ENCODE data around the gene CD300A.
A peak's percentile ranks its signal among the peaks of the same experiment; 100 is the strongest.

Gene CD300A

DNA sequence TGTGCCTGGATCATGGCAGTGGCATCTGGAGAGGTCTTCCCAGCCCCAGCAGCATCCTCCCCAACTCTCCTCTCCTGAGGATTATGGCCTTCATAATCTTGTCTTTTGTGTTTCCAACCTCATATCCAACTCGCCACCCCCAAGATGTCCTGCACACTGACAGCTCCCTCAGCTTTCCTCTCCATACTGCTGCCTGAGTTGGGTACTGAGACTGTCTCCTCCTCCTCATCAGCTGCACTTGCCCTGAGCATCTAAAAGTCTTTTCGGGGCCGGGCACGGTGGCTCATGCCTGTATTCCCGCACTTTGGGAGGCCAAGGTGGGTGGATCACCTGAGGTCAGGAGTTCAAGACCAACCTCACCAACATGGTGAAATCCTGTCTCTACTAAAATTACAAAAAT lies 62.8 kb downstream of the CD300A start:
- DNase-seq (ENCODE audit: insufficient read length, low spot score): no peak
- FAIRE-seq: no peak
- no peak for TF ChIP-seq SPI1 (IDR thresholded peaks at IDR 0.05; ENCODE audit: low read depth, low read length)
- no peak for TF ChIP-seq TAF1 (IDR thresholded peaks at IDR 0.05; ENCODE audit: low read depth, low read length)
- no peak for TF ChIP-seq PAX5 (IDR thresholded peaks at IDR 0.05; ENCODE audit: insufficient read depth, low read length, severe bottlenecking)
- TF ChIP-seq POLR2A (IDR thresholded peaks at IDR 0.05; ENCODE audit: low read depth, low read length): no peak
- TF ChIP-seq POLR2AphosphoS5 (IDR thresholded peaks at IDR 0.05; ENCODE audit: low read depth, low read length): no peak
- no peak for TF ChIP-seq POU2F2 (IDR thresholded peaks at IDR 0.05; ENCODE audit: low read depth, low read length)

DNA sequence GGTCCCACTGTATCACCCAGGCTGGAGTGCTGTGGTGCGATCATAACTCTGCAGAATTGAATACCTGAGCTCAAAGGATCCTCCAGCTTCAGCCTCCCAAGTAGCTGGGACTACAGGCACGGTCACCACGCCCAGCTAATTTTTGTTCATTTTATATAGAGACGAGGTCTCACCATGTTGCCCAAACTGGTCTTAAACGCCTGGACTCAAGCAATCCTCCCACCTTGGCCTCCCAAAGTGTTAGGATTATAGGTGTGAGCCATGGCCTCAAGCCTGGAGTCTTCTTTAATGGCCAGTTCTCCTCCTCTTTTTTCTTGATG lies 64.4 kb downstream of the CD300A start:
- DNase-seq (ENCODE audit: insufficient read length, low spot score): no peak
- TF ChIP-seq POU2F2 (IDR thresholded peaks at IDR 0.05; ENCODE audit: low read depth, low read length): no peak
- no peak for TF ChIP-seq PAX5 (IDR thresholded peaks at IDR 0.05; ENCODE audit: insufficient read depth, low read length, severe bottlenecking)
- TF ChIP-seq TAF1 (IDR thresholded peaks at IDR 0.05; ENCODE audit: low read depth, low read length): no peak
- no peak for TF ChIP-seq POLR2A (IDR thresholded peaks at IDR 0.05; ENCODE audit: low read depth, low read length)
- no peak for TF ChIP-seq POLR2AphosphoS5 (IDR thresholded peaks at IDR 0.05; ENCODE audit: low read depth, low read length)
- no peak for TF ChIP-seq SPI1 (IDR thresholded peaks at IDR 0.05; ENCODE audit: low read depth, low read length)
- FAIRE-seq: no peak

DNA sequence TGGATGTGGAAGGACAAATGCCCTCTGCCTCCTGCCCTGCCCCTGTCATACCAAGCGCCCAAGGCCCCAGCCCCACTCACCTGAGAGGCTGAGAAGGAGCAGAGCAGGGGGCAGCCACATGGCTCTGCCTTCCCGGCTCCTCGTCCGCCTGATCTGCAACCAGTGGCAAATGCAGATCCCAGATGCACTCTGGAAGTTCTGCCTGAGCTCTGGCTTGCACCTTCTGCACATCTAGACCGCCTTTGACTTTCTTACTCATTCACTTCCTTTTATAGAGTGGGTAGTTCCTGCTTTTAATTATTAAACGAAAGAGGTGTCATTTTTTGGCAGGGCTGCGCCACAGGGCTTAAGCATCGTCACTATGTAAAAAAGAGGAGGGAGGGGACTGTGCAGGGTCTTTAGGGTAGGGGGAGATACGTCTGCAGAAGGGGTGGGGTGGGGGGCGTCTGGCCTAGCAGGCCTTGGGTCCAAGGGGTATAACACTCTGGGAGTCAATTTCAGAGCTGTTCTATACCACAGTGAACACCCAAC lies 64.9 kb downstream of the CD300A start, which contains the start of gene CD300LB:
Gene CD300LB (minus strand): TSS at position 245 of the 531 bp plus-strand sequence. CDS start 125 bp downstream, at position 120.
- FAIRE-seq (no peak), DNase-seq (ENCODE audit: insufficient read length, low spot score) (no peak)
- TF ChIP-seq POU2F2 (IDR thresholded peaks at IDR 0.05; ENCODE audit: low read depth, low read length): no peak
- no peak for TF ChIP-seq POLR2A (IDR thresholded peaks at IDR 0.05; ENCODE audit: low read depth, low read length)
- no peak for TF ChIP-seq PAX5 (IDR thresholded peaks at IDR 0.05; ENCODE audit: insufficient read depth, low read length, severe bottlenecking)
- TF ChIP-seq TAF1 (IDR thresholded peaks at IDR 0.05; ENCODE audit: low read depth, low read length): no peak
- 0 out of 2 replicates have a peak, but pooled peaks have one; percentile 17 for TF ChIP-seq SPI1 (IDR thresholded peaks at IDR 0.05; ENCODE audit: low read depth, low read length)
- TF ChIP-seq POLR2AphosphoS5 (IDR thresholded peaks at IDR 0.05; ENCODE audit: low read depth, low read length): no peak

DNA sequence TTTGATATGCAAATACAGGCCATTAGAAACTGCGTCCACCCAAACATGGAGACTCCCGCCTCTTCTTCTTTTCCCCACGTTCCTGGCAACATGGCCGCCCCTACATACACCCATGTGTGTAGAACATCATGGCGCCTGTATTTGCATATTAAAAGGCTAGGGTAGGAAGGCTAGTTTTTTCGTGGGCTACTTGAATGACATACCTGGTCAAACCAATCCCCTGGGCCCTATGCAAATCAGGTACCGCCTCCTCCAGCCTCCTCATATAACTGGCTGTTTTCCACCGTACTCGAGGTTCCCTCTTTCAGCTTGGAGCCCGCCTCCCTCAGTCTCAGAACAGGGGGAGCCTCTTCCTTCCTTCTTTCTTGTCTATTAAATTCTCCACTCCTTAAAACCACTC lies 65.7 kb downstream of the CD300A start:
- TF ChIP-seq SPI1 (IDR thresholded peaks at IDR 0.05; ENCODE audit: low read depth, low read length) (no peak), TAF1 (IDR thresholded peaks at IDR 0.05; ENCODE audit: low read depth, low read length) (no peak), PAX5 (IDR thresholded peaks at IDR 0.05; ENCODE audit: insufficient read depth, low read length, severe bottlenecking) (no peak), POU2F2 (IDR thresholded peaks at IDR 0.05; ENCODE audit: low read depth, low read length) (peak; percentile 95), POLR2AphosphoS5 (IDR thresholded peaks at IDR 0.05; ENCODE audit: low read depth, low read length) (no peak)
- DNase-seq (ENCODE audit: insufficient read length, low spot score): no peak
- peak; percentile 79 for FAIRE-seq
